ENCODE results near the gene PSMB10.

DNA sequence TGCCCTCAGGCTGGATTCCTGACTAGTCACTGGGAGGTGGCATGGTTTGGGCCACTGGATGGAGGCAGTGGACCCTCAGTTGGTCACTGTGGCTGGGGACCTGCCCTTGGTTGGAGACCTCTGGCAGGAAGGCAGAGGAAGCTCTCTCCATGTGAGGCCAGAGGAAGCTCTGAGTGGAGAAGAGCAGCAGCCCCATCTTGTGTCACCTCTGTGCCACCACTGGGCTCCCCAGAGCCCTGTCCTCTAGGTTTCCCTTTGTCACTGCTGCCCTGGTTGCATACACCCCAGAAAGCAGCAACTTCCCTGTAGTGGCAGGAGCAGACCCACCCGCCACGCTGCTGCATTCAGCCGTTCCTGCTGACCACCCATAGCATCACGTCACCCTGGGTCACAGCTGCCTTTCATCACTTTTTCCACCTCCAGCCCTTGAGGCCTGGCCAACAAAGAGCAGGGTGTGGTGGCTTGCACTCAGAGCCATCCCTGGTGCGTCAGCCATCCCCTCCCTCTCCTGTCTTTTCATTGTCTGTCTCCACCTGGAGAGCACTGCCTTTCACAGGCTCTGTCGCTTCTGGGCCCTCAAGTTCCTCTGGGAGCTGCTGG is 16.9 kb downstream of the PSMB10 start:
- TF ChIP-seq, protein P1, sequence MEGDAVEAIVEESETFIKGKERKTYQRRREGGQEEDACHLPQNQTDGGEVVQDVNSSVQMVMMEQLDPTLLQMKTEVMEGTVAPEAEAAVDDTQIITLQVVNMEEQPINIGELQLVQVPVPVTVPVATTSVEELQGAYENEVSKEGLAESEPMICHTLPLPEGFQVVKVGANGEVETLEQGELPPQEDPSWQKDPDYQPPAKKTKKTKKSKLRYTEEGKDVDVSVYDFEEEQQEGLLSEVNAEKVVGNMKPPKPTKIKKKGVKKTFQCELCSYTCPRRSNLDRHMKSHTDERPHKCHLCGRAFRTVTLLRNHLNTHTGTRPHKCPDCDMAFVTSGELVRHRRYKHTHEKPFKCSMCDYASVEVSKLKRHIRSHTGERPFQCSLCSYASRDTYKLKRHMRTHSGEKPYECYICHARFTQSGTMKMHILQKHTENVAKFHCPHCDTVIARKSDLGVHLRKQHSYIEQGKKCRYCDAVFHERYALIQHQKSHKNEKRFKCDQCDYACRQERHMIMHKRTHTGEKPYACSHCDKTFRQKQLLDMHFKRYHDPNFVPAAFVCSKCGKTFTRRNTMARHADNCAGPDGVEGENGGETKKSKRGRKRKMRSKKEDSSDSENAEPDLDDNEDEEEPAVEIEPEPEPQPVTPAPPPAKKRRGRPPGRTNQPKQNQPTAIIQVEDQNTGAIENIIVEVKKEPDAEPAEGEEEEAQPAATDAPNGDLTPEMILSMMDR (IDR thresholded peaks at IDR 0.05 in 8 of 11, conservative IDR thresholded peaks at IDR 0.05 in 3 of 11): no peak
- TF ChIP-seq POLR2AphosphoS5 (IDR thresholded peaks at IDR 0.05): no peak
